Activated B cell treated with CpG ODN at 0.5 μM for 24 hours (primary cell): ENCODE data around the gene TCF25. TPM values are rescaled to one million over a fixed set of nuclear protein-coding genes. Genes with fewer than 3 reads are reported as not detected.

Experiments
- ATAC-seq: fragments of 200-7000 bp; cut with Tn5 transposase; one replicate; pipeline ENCODE4 v1.10.0; 2021; ENCODE audit warnings: low read depth, mild to moderate bottlenecking, moderate library complexity
- CTCF ChIA-PET: fragments of 350-600 bp; sonication (Branson Sonifier 250); formaldehyde crosslinking; loops from one replicate; lab custom pipeline; 2021; ENCODE audit warnings: antibody characterized with exemption; lab: Charles Lee
- POLR2A ChIA-PET: fragments of 350-600 bp; sonication (Branson Sonifier 250); formaldehyde crosslinking; loops from one replicate; lab custom pipeline; 2021; ENCODE audit warnings: antibody characterized with exemption; lab: Charles Lee
- DNase-seq: peaks from one replicate; pipeline ENCODE4 v3.0.0; 2022
- H3K27ac Mint-ChIP-seq: one replicate; pipeline ENCODE4 v1.8.0; 2020; ENCODE audit warnings: mixed read lengths
- H3K27me3 Mint-ChIP-seq: one replicate; pipeline ENCODE4 v1.8.0; 2021; ENCODE audit warnings: mixed read lengths
- H3K36me3 Mint-ChIP-seq: one replicate; pipeline ENCODE4 v1.8.0; 2021; ENCODE audit warnings: low read depth, mixed read lengths
- H3K4me1 Mint-ChIP-seq: one replicate; pipeline ENCODE4 v1.8.0; 2021; ENCODE audit warnings: mixed read lengths
- H3K4me3 Mint-ChIP-seq: one replicate; pipeline ENCODE4 v1.8.0; 2020; ENCODE audit warnings: mild to moderate bottlenecking, mixed read lengths
- H3K9me3 Mint-ChIP-seq: one replicate; pipeline ENCODE4 v1.8.0; 2020; ENCODE audit warnings: mixed read lengths
- CTCF ChIP-seq: fragments of 200-600 bp; IDR thresholded peaks from one replicate; pipeline ENCODE4 v1.8.0; 2022; ENCODE audit warnings: antibody characterized with exemption, mild to moderate bottlenecking
- intact Hi-C: fragments of 100-400 bp; cut with micrococcal nuclease; formaldehyde crosslinking; loops from one replicate; pipeline ENCODE4 v1.15.1; 2024
- total RNA-seq: library from RNA; stranded (reverse); gene quantifications from 2 replicates; pipeline ENCODE4 v1.2.3, GENCODE V29; 2022

TCF25 gene
- total RNA-seq, 1 donor from 2014 or later: 273 TPM

GRCh38 chr16:89923640-89924296 is 50.4 kb downstream of the TCF25 start:
- peak overlapping the region; percentile 11 for H3K4me3 Mint-ChIP-seq

GRCh38 chr16:89924297-89924924 is 51.0 kb downstream of the TCF25 start:
- Mint-ChIP-seq H3K36me3 (no peaks in the 10 kb centered on the region), H3K27ac (no peak overlapping the region), H3K27me3 (peaks cover 23% of the 10 kb centered on the region), H3K4me3 (no peak overlapping the region), H3K4me1 (peaks cover 30% of the 10 kb centered on the region), H3K9me3 (no peaks in the 10 kb centered on the region)
- CTCF ChIA-PET: interaction anchor here (0.7 kb wide), 1 partner anchor 14 kb away, joined by 3 read pairs; no protein-coding TSS in a partner anchor
- intact Hi-C loops: no loop called here
- TF ChIP-seq CTCF: no peak
- POLR2A ChIA-PET: interaction anchor here (0.7 to 1.2 kb wide), 3 partner anchors 24 to 416 kb away, joined by 3 to 6 read pairs (median 3); partner anchors contain the start of genes DEF8 and SPG7
- ATAC-seq (peak; percentile 7), DNase-seq (no peak)

More at GRCh38 chr16:89923640-89924296, 50.4 kb downstream of the TCF25 start:
- ChIA-PET CTCF (no interaction called here), POLR2A (interaction anchor here (1.2 kb wide), 1 partner anchor 49 kb away, joined by 3 read pairs; no protein-coding TSS in a partner anchor)
- Mint-ChIP-seq H3K9me3 (no peaks in the 10 kb centered on the region), H3K27me3 (peaks cover 23% of the 10 kb centered on the region), H3K36me3 (no peaks in the 10 kb centered on the region), H3K27ac (no peak overlapping the region), H3K4me1 (peaks cover 33% of the 10 kb centered on the region)
- ATAC-seq (no peak), DNase-seq (no peak)
- TF ChIP-seq CTCF: no peak
- intact Hi-C loops: no loop called here

- ChIA-PET POLR2A (interaction anchor here (0.7 to 1.2 kb wide), 3 partner anchors 23 to 417 kb away, joined by 3 to 6 read pairs (median 3); partner anchors contain the start of genes DEF8 and SPG7), CTCF (interaction anchor here (0.7 kb wide), 1 partner anchor 14 kb away, joined by 3 read pairs; no protein-coding TSS in a partner anchor)
- H3K9me3 Mint-ChIP-seq: no peaks in the 10 kb centered on the region
- DNase-seq (no peak), ATAC-seq (no peak)
- H3K4me1 Mint-ChIP-seq: peaks cover 26% of the 10 kb centered on the region
- no peaks in the 10 kb centered on the region for H3K36me3 Mint-ChIP-seq
- H3K4me3 Mint-ChIP-seq: no peak overlapping the region
- peaks cover 19% of the 10 kb centered on the region for H3K27me3 Mint-ChIP-seq
- no peak for TF ChIP-seq CTCF
- intact Hi-C loops: no loop called here
- H3K27ac Mint-ChIP-seq: no peak overlapping the region
These were observed 51.5 kb downstream of the TCF25 start for GRCh38 chr16:89924925-89925307.

GRCh38 chr16:89925596-89926079 is 52.2 kb downstream of the TCF25 start:
- POLR2A ChIA-PET: interaction anchor here (0.8 to 1.6 kb wide), 2 partner anchors 22 to 47 kb away, joined by 3 read pairs; no protein-coding TSS in a partner anchor
- CTCF ChIA-PET: no interaction called here
- ATAC-seq: no peak
- no peak for DNase-seq
- Mint-ChIP-seq H3K4me1 (peaks cover 25% of the 10 kb centered on the region), H3K27me3 (peaks cover 17% of the 10 kb centered on the region), H3K27ac (no peak overlapping the region), H3K36me3 (no peaks in the 10 kb centered on the region), H3K4me3 (no peak overlapping the region), H3K9me3 (no peaks in the 10 kb centered on the region)
- TF ChIP-seq CTCF: no peak
- intact Hi-C loops: loop anchor here (1.0 to 2.0 kb wide), 5 partner anchors 23 to 97 kb away; partner anchors contain the start of genes DEF8 and SPIRE2
